Cardiac muscle cell (in vitro differentiated cells and primary cell): ENCODE data around the gene DDX41. TPM values are rescaled to one million over a fixed set of nuclear protein-coding genes. Genes with fewer than 3 reads are reported as not detected.
"Not testable (repeated sequence)": the region's sequence is repeated elsewhere in the genome, so short reads cannot be mapped to it uniquely, and the experiment has no call there.

Source experiments
- DNase-seq, 2 donors: peaks; one replicate each; pipeline versions ENCODE4 v3.0.0 to v3.0.0-alpha.2; 2010 to 2017; ENCODE audit warnings: low read depth in 1 of 2, low spot score in 1 of 2
- H3K27ac ChIP-seq: fragments of 200-600 bp; sonication (generic); 2 replicates; pipeline ENCODE4 v1.5.1; 2016
- H3K27me3 ChIP-seq: fragments of 200-600 bp; sonication (generic); 2 replicates; pipeline ENCODE4 v1.6.0; 2016; ENCODE audit warnings: control low read depth
- H3K36me3 ChIP-seq: fragments of 200-600 bp; sonication (generic); 2 replicates; pipeline ENCODE4 v1.5.1; 2016; ENCODE audit warnings: control low read depth
- H3K4me1 ChIP-seq: fragments of 200-600 bp; sonication (generic); 2 replicates; pipeline ENCODE4 v1.8.1; 2017; ENCODE audit warnings: low read depth, mild to moderate bottlenecking, mixed run types
- H3K4me3 ChIP-seq: fragments of 200-600 bp; sonication (generic); 2 replicates; pipeline ENCODE4 v1.5.1; 2016; ENCODE audit warnings: mild to moderate bottlenecking
- H3K9me3 ChIP-seq: fragments of 200-600 bp; sonication (generic); 2 replicates; pipeline ENCODE4 v1.5.1; 2017; ENCODE audit warnings: low read depth, mild to moderate bottlenecking, control low read depth
- CTCF ChIP-seq: IDR thresholded peaks from 2 replicates; pipeline ENCODE4 v1.5.1; 2012; ENCODE audit warnings: low read depth, mild to moderate bottlenecking, low read length
- polyA plus RNA-seq: library from polyadenylated mRNA; unstranded; fragments of >200 nt; fragmentation: Nextera tagmentation; extraction: Ambion mirVana; gene quantifications from 2 replicates; pipeline ENCODE4 v1.2.1, GENCODE V29; 2016
- total RNA-seq: library from RNA; depleted of rRNA; stranded (reverse); fragments of >200 nt; gene quantifications from 2 replicates; pipeline ENCODE4 v1.2.3, GENCODE V29; 2016

Gene DDX41
- total and polyA plus RNA-seq, 2 experiments from 2014 or later = 109 to 183 TPM

DNA sequence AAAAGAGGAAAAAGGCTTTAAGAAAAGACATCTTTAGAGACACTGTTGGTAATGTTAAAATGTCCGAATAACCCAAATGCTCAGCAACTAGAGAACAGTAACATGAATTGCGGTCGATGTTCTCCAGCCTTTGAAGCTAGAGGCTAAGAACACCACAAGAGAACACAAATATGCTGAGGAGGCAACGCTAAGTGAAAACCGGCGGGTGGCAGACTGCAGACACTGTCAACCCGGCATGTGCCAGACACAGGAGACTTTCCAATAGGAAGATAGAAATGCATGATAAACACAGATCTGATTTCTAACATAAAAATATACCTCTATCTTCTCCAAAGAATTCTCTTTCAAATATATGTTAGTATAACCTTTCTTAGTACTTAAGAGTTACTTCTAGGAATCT lies 18.4 kb upstream of the DDX41 start:
- no peak overlapping the region for H3K27ac ChIP-seq
- peaks cover 38% of the 10 kb centered on the region for H3K36me3 ChIP-seq
- H3K4me1 ChIP-seq = peaks cover 8% of the 10 kb centered on the region
- DNase-seq = no peak
- H3K27me3 ChIP-seq = no peaks in the 10 kb centered on the region
- TF ChIP-seq CTCF = no peak
- H3K4me3 ChIP-seq = no peak overlapping the region
- H3K9me3 ChIP-seq = no peaks in the 10 kb centered on the region

- H3K27ac ChIP-seq, H3K4me3 ChIP-seq, H3K9me3 ChIP-seq, H3K27me3 ChIP-seq, DNase-seq, H3K4me1 ChIP-seq: not testable (repeated sequence)
- H3K36me3 ChIP-seq = peaks cover 44% of the 10 kb centered on the region
These were observed 17.7 kb upstream of the DDX41 start for GRCh38 chr5:177534433-177534832.

DNA sequence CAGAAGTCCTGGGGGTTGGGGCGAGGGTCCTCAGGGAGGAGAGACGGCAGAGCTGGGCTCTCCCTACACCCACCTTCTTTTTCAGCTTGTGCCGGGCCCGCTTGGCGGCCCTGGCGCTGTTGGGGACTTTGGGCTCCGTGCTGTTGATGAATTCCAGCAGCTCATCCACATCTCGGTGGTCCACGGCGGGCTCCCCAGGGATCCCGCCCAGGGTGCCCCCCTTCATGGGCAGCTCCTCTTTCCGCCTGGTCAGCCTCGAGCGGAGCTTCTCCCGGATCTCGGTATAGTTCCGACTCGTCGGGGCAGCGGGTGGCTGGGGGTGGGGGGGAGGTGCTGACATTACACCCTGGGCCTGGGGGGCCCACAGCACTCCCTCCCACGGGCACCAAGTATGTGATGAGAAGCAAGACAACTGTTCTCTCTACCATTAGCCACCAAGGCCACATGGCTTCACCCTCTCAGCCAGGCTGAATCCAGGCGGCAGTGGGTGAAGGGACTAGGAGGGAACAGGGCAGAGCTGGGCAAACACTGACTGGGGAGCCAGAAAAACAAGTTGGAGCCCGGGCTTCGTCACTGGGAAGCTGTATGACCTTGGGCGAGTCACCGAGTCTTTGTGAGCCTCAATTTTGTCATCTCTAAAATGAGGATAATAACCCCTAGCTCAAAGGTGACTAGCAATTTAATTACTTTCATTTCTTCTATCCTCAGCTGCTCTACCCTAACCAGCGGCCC lies 14.6 kb upstream of the DDX41 start:
- TF ChIP-seq CTCF = no peak
- no peak overlapping the region for H3K27ac ChIP-seq
- H3K36me3 ChIP-seq = peaks cover 45% of the 10 kb centered on the region
- no peak for DNase-seq
- no peaks in the 10 kb centered on the region for H3K27me3 ChIP-seq
- H3K4me3 ChIP-seq = no peak overlapping the region
- no peaks in the 10 kb centered on the region for H3K9me3 ChIP-seq
- no peaks in the 10 kb centered on the region for H3K4me1 ChIP-seq

- H3K27ac ChIP-seq = no peak overlapping the region
- no peaks in the 10 kb centered on the region for H3K4me1 ChIP-seq
- no peak for TF ChIP-seq CTCF
- H3K27me3 ChIP-seq = no peaks in the 10 kb centered on the region
- H3K36me3 ChIP-seq = peaks cover 43% of the 10 kb centered on the region
- no peak for DNase-seq
- no peak overlapping the region for H3K4me3 ChIP-seq
- H3K9me3 ChIP-seq = no peaks in the 10 kb centered on the region
These were observed 13.9 kb upstream of the DDX41 start for GRCh38 chr5:177530638-177531037.

- Histone ChIP-seq H3K27me3 (no peaks in the 10 kb centered on the region), H3K4me3 (no peak overlapping the region), H3K4me1 (no peaks in the 10 kb centered on the region), H3K36me3 (peaks cover 42% of the 10 kb centered on the region), H3K27ac (no peak overlapping the region), H3K9me3 (no peaks in the 10 kb centered on the region)
- no peak for DNase-seq
- TF ChIP-seq CTCF = no peak
These were observed 12.8 kb upstream of the DDX41 start for GRCh38 chr5:177529247-177530203.

- Histone ChIP-seq H3K36me3 (peaks cover 49% of the 10 kb centered on the region), H3K9me3 (no peaks in the 10 kb centered on the region), H3K4me3 (no peak overlapping the region), H3K27me3 (no peaks in the 10 kb centered on the region), H3K27ac (no peak overlapping the region), H3K4me1 (no peaks in the 10 kb centered on the region)
- no peak for TF ChIP-seq CTCF
- no peak for DNase-seq
These were observed 11.9 kb upstream of the DDX41 start for GRCh38 chr5:177528631-177529030.
